ENCODE results near the gene CHRNA9.

- TF ChIP-seq CTCF (optimal IDR thresholded peaks at IDR 0.05 in 1 of 3, IDR thresholded peaks at IDR 0.05 in 1 of 3, conservative IDR thresholded peaks at IDR 0.05 in 1 of 3; ENCODE audit: extremely low read depth in 1 of 3, insufficient read depth in 2 of 3, low read length in 3 of 3) (no peak), EZH2 (IDR thresholded peaks at IDR 0.05; ENCODE audit: low read length) (no peak)
Measured at GRCh38 chr4:40306226-40306625, 28.9 kb upstream of the CHRNA9 start.

Measured in keratinocyte (primary cell).